ENCODE results near the gene TRPM2. TPM values are rescaled to one million over a fixed set of nuclear protein-coding genes. Genes with fewer than 3 reads are reported as not detected.
"Not testable (repeated sequence)": the region's sequence is repeated elsewhere in the genome, so short reads cannot be mapped to it uniquely, and the experiment has no call there.

The TRPM2 gene
- total RNA-seq, 1 experiment from 2014 or later = 11.0 TPM

- no peak overlapping the region for H3K4me3 Mint-ChIP-seq (ENCODE audit: unreplicated experiment)
- no peak overlapping the region for H3K27ac Mint-ChIP-seq (ENCODE audit: low read depth, unreplicated experiment)
- no peaks in the 10 kb centered on the region for H3K9me3 Mint-ChIP-seq (ENCODE audit: unreplicated experiment)
- TF ChIP-seq CTCF (IDR thresholded peaks at IDR 0.05; ENCODE audit: unreplicated experiment) = no peak
- BruUV-seq (replicated peaks) = no TSS peak
- no peaks in the 10 kb centered on the region for H3K36me3 Mint-ChIP-seq (ENCODE audit: insufficient read depth, unreplicated experiment)
- DNase-seq (ENCODE audit: unreplicated experiment) = no peak
- CTCF ChIA-PET = no interaction called here
- no peaks in the 10 kb centered on the region for H3K27me3 Mint-ChIP-seq (ENCODE audit: insufficient read depth, unreplicated experiment)
- no peaks in the 10 kb centered on the region for H3K4me1 Mint-ChIP-seq (ENCODE audit: insufficient read depth, unreplicated experiment)
- intact Hi-C loops (cut with micrococcal nuclease) = no loop called here
- POLR2A ChIA-PET = no interaction called here
Observed at GRCh38 chr21:44359396-44359795, 6.0 kb downstream of the TRPM2 start.

GRCh38 chr21:44360159-44360558 is 6.7 kb downstream of the TRPM2 start:
- H3K27me3 Mint-ChIP-seq (ENCODE audit: insufficient read depth, unreplicated experiment) = no peaks in the 10 kb centered on the region
- ChIA-PET CTCF (interaction anchor here (0.7 to 1.1 kb wide), 2 partner anchors 16 to 23 kb away, joined by 4 read pairs; no protein-coding TSS in a partner anchor), POLR2A (no interaction called here)
- TF ChIP-seq CTCF (IDR thresholded peaks at IDR 0.05; ENCODE audit: unreplicated experiment) = no peak
- no peak overlapping the region for H3K27ac Mint-ChIP-seq (ENCODE audit: low read depth, unreplicated experiment)
- DNase-seq (ENCODE audit: unreplicated experiment) = no peak
- no peaks in the 10 kb centered on the region for H3K36me3 Mint-ChIP-seq (ENCODE audit: insufficient read depth, unreplicated experiment)
- no peaks in the 10 kb centered on the region for H3K4me1 Mint-ChIP-seq (ENCODE audit: insufficient read depth, unreplicated experiment)
- no peak overlapping the region for H3K4me3 Mint-ChIP-seq (ENCODE audit: unreplicated experiment)
- intact Hi-C loops (cut with micrococcal nuclease) = no loop called here
- BruUV-seq (replicated peaks) = no TSS peak
- H3K9me3 Mint-ChIP-seq (ENCODE audit: unreplicated experiment) = no peaks in the 10 kb centered on the region

GRCh38 chr21:44361903-44362302 is 8.5 kb downstream of the TRPM2 start:
- H3K4me3 Mint-ChIP-seq (ENCODE audit: unreplicated experiment); CTCF ChIA-PET; H3K27ac Mint-ChIP-seq (ENCODE audit: low read depth, unreplicated experiment); POLR2A ChIA-PET; DNase-seq (ENCODE audit: unreplicated experiment); BruUV-seq (replicated peaks); H3K36me3 Mint-ChIP-seq (ENCODE audit: insufficient read depth, unreplicated experiment); H3K27me3 Mint-ChIP-seq (ENCODE audit: insufficient read depth, unreplicated experiment); H3K9me3 Mint-ChIP-seq (ENCODE audit: unreplicated experiment); H3K4me1 Mint-ChIP-seq (ENCODE audit: insufficient read depth, unreplicated experiment); intact Hi-C loops (cut with micrococcal nuclease): not testable (repeated sequence)

- intact Hi-C loops (cut with micrococcal nuclease) = no loop called here
- CTCF ChIA-PET = no interaction called here
- no peak for TF ChIP-seq CTCF (IDR thresholded peaks at IDR 0.05; ENCODE audit: unreplicated experiment)
- no TSS peak for BruUV-seq (replicated peaks)
- Mint-ChIP-seq H3K27me3 (ENCODE audit: insufficient read depth, unreplicated experiment) (no peaks in the 10 kb centered on the region), H3K9me3 (ENCODE audit: unreplicated experiment) (no peaks in the 10 kb centered on the region), H3K4me3 (ENCODE audit: unreplicated experiment) (no peak overlapping the region), H3K4me1 (ENCODE audit: insufficient read depth, unreplicated experiment) (no peaks in the 10 kb centered on the region), H3K36me3 (ENCODE audit: insufficient read depth, unreplicated experiment) (no peaks in the 10 kb centered on the region), H3K27ac (ENCODE audit: low read depth, unreplicated experiment) (no peak overlapping the region)
- no peak for DNase-seq (ENCODE audit: unreplicated experiment)
- POLR2A ChIA-PET = no interaction called here
Observed at GRCh38 chr21:44363278-44363677, 9.9 kb downstream of the TRPM2 start.

Data from MCF 10A (cell line).